Erythroblast (primary cell): Measurements from ENCODE around the gene FYN.

ENCODE experiments used
- GATA1 ChIP-seq: IDR thresholded peaks from 2 replicates; pipeline ENCODE4 v1.6.1; 2011; ENCODE audit warnings: low read depth, mild to moderate bottlenecking, control low read depth, low read length, moderate library complexity
- POLR2A ChIP-seq: IDR thresholded peaks from 2 replicates; pipeline ENCODE4 v1.6.1; 2011; ENCODE audit warnings: mild to moderate bottlenecking, low read length

DNA sequence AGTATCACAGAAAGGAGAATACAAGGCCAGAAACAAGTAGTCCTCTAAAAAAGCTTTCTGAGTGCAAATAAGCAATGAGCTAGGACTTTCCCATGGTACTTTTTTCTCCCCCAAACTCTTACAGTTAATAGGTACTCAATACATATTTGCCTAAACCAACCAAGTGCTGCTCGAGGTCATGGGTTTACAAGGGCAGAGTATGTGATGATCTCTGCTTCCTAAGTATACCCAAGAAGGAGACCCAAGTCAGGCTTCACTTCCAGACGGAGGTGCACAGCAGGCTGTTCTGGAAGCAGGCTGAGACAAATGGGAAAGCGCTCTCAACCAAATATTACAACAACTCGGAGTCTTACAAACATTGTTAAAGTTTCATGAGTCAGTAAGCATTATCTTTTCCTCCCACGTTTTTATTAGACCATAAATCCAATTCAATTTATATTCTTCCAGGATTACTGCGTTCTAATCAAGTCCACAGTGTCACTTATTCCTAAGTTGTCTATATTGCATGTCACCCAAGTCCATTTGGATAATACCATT is 8.1 kb downstream of the FYN start:
- TF ChIP-seq POLR2A (no peak), GATA1 (no peak)
